Cardiac muscle cell (in vitro differentiated cells and primary cell): ENCODE results near the gene MAD1L1. TPM values are rescaled to one million over a fixed set of nuclear protein-coding genes. Genes with fewer than 3 reads are reported as not detected.

Experiments used
- DNase-seq, 2 donors: peaks; one replicate each; pipeline versions ENCODE4 v3.0.0 to v3.0.0-alpha.2; 2010 to 2017; ENCODE audit warnings: low read depth in 1 of 2, low spot score in 1 of 2
- H3K27ac ChIP-seq: fragments of 200-600 bp; sonication (generic); 2 replicates; pipeline ENCODE4 v1.5.1; 2016
- H3K27me3 ChIP-seq: fragments of 200-600 bp; sonication (generic); 2 replicates; pipeline ENCODE4 v1.6.0; 2016; ENCODE audit warnings: control low read depth
- H3K36me3 ChIP-seq: fragments of 200-600 bp; sonication (generic); 2 replicates; pipeline ENCODE4 v1.5.1; 2016; ENCODE audit warnings: control low read depth
- H3K4me1 ChIP-seq: fragments of 200-600 bp; sonication (generic); 2 replicates; pipeline ENCODE4 v1.8.1; 2017; ENCODE audit warnings: low read depth, mild to moderate bottlenecking, mixed run types
- H3K4me3 ChIP-seq: fragments of 200-600 bp; sonication (generic); 2 replicates; pipeline ENCODE4 v1.5.1; 2016; ENCODE audit warnings: mild to moderate bottlenecking
- H3K9me3 ChIP-seq: fragments of 200-600 bp; sonication (generic); 2 replicates; pipeline ENCODE4 v1.5.1; 2017; ENCODE audit warnings: low read depth, mild to moderate bottlenecking, control low read depth
- CTCF ChIP-seq: IDR thresholded peaks from 2 replicates; pipeline ENCODE4 v1.5.1; 2012; ENCODE audit warnings: low read depth, mild to moderate bottlenecking, low read length
- polyA plus RNA-seq: library from polyadenylated mRNA; unstranded; fragments of >200 nt; fragmentation: Nextera tagmentation; extraction: Ambion mirVana; gene quantifications from 2 replicates; pipeline ENCODE4 v1.2.1, GENCODE V29; 2016
- total RNA-seq: library from RNA; depleted of rRNA; stranded (reverse); fragments of >200 nt; gene quantifications from 2 replicates; pipeline ENCODE4 v1.2.3, GENCODE V29; 2016

MAD1L1 gene
- total and polyA plus RNA-seq, 2 experiments from 2014 or later, result 38.3 to 56.2 TPM

DNA sequence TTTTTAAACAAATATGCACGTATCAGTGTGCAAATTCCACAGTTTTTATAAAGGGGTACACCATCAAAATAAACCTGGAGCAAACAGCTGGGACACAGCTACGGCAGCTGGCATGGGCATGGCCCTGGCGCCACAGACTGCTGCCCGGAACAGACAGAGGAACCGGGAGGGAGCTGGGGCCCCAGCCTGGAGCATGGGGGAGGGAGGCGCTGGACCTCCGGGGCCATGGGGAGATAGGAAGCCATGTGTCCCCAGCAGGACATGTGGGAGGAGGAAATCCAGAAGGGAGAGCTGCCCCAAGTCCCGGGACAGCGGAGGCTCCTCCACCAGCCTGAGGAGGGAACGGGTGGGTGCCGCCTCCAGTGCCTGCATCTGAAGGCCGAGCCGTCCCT is 180.1 kb downstream of the MAD1L1 start:
- no peak overlapping the region for H3K4me3 ChIP-seq
- no peaks in the 10 kb centered on the region for H3K9me3 ChIP-seq
- H3K36me3 ChIP-seq, result no peaks in the 10 kb centered on the region
- peaks cover 26% of the 10 kb centered on the region for H3K4me1 ChIP-seq
- no peak for TF ChIP-seq CTCF
- no peaks in the 10 kb centered on the region for H3K27me3 ChIP-seq
- no peak for DNase-seq
- no peak overlapping the region for H3K27ac ChIP-seq

DNA sequence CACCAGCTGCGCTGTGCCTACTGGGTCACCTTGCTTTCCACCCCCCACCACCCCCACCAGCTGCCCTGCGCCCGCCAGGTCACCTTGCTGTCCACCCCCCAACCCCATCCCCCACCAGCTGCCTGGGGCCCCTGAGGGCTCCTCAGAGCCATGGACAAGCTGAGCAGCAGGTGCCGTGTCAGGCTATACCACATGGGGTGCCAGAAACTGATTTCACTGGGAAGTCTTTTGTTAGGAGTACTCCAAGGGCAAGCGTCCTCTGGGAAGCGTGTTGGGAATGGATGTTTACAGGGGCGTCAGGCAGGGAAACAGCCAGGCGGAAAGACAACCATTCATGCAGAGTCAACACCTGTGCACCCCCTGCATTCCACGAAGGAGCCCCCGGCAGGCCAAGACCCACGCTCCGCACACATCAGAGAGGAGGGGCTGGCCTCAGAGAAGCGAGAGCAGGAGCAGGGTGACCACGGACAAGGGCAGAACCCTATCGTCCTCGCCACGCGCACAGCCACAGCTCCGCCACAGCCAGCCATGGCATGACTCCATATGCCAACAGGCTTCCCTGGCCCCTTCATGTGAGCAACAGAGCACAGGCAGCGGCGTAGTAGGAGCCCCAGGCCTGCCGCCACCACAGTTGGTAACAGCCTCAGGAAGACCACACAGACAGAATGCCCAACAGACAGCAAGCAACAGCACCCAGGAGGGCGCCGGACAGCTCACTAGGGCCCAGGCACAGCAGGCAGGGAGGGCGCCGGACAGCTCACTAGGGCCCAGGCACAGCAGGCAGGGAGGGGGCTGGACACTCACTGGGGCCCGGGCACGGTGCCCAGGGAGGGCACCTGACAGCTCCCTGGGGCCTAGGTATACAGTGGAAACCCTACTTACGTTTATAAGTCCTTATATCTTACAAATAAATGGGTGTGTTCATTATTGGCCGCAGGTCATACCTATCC is 180.8 kb downstream of the MAD1L1 start:
- H3K36me3 ChIP-seq, result no peaks in the 10 kb centered on the region
- no peak overlapping the region for H3K27ac ChIP-seq
- no peaks in the 10 kb centered on the region for H3K27me3 ChIP-seq
- H3K4me1 ChIP-seq, result peaks cover 22% of the 10 kb centered on the region
- DNase-seq, result no peak
- no peak overlapping the region for H3K4me3 ChIP-seq
- no peak for TF ChIP-seq CTCF
- no peaks in the 10 kb centered on the region for H3K9me3 ChIP-seq

GRCh38 chr7:2050511-2050866 is 182.3 kb downstream of the MAD1L1 start:
- Histone ChIP-seq H3K27me3 (no peaks in the 10 kb centered on the region), H3K4me3 (no peak overlapping the region), H3K27ac (no peak overlapping the region), H3K4me1 (peaks cover 16% of the 10 kb centered on the region), H3K9me3 (no peaks in the 10 kb centered on the region), H3K36me3 (no peaks in the 10 kb centered on the region)
- no peak for TF ChIP-seq CTCF
- no peak for DNase-seq

DNA sequence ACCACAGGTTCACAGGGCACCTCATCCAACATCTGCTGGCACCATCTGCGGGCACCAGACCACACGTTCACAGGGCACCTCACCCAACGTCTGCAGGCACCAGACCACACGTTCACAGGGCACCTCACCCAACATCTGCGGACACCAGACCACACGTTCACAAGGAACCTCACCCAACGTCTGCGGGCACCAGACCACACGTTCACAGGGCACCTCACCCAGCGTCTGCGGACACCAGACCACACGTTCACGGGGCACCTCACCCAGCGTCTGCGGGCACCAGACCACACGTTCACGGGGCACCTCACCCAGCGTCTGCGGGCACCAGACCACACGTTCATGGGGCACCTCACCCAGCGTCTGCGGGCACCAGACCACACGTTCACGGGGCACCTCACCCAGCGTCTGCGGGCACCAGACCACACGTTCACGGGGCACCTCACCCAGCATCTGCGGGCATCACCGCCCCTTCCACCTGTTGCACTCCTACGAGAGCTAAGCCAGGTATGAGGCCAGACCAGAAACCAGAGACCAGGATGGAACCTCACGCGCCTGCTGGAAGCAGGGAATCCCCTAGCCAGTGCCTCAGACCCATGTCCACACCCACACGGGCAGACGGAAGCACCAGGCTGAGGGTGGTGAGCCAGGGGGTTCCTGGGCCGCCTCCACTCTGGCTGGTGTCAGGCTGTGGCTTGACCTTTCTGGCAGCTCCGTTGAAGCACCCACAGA is 182.8 kb downstream of the MAD1L1 start:
- TF ChIP-seq CTCF, result no peak
- no peak for DNase-seq
- Histone ChIP-seq H3K9me3 (no peaks in the 10 kb centered on the region), H3K36me3 (no peaks in the 10 kb centered on the region), H3K4me1 (peaks cover 16% of the 10 kb centered on the region), H3K27ac (no peak overlapping the region), H3K27me3 (no peaks in the 10 kb centered on the region), H3K4me3 (no peak overlapping the region)

- no peak overlapping the region for H3K27ac ChIP-seq
- H3K4me1 ChIP-seq, result peaks cover 16% of the 10 kb centered on the region
- H3K9me3 ChIP-seq, result no peaks in the 10 kb centered on the region
- no peak for DNase-seq
- no peak overlapping the region for H3K4me3 ChIP-seq
- no peaks in the 10 kb centered on the region for H3K27me3 ChIP-seq
- TF ChIP-seq CTCF, result no peak
- H3K36me3 ChIP-seq, result no peaks in the 10 kb centered on the region
These were observed 183.5 kb downstream of the MAD1L1 start for GRCh38 chr7:2049111-2049781.
